Skeletal muscle tissue (tissue), 4 donors: ENCODE results near the gene TIGAR. TPM values are rescaled to one million over a fixed set of nuclear protein-coding genes. Genes with fewer than 3 reads are reported as not detected.
A peak's percentile ranks its signal among the peaks of the same experiment; 100 is the strongest.

ENCODE experiments used
- H3K27ac ChIP-seq: one replicate; pipeline ENCODE4 v1.7.0; 2013; ENCODE audit warnings: mild to moderate bottlenecking, low read depth, low read length, inconsistent platforms
- H3K27me3 ChIP-seq, 3 donors: one replicate each; pipeline ENCODE4 v1.7.0; 2013; ENCODE audit warnings: low read length in 3 of 3; ENCODE audit not compliant: control insufficient read depth in 3 of 3, insufficient read depth in 3 of 3
- H3K36me3 ChIP-seq, 3 donors: one replicate each; pipeline ENCODE4 v1.7.0; 2013; ENCODE audit warnings: low read length in 3 of 3; ENCODE audit not compliant: control insufficient read depth in 3 of 3, insufficient read depth in 3 of 3
- H3K4me1 ChIP-seq, 3 donors: one replicate each; pipeline ENCODE4 v1.7.0; 2013; ENCODE audit warnings: low read length in 3 of 3, mild to moderate bottlenecking in 3 of 3; ENCODE audit not compliant: control insufficient read depth in 3 of 3, insufficient read depth in 3 of 3
- H3K4me3 ChIP-seq, 3 donors: one replicate each; pipeline ENCODE4 v1.7.0; 2013; ENCODE audit warnings: low read length in 3 of 3
- H3K9ac ChIP-seq, 3 donors: one replicate each; pipeline ENCODE4 v1.7.0; 2013; ENCODE audit warnings: low read length in 3 of 3, mild to moderate bottlenecking in 3 of 3, moderate library complexity in 2 of 3, low read depth in 1 of 3
- H3K9me3 ChIP-seq, 3 donors: one replicate each; pipeline ENCODE4 v1.7.0; 2013; ENCODE audit warnings: low read length in 3 of 3; ENCODE audit not compliant: control insufficient read depth in 3 of 3
- total RNA-seq: library from RNA; depleted of rRNA; stranded (reverse); fragments of >200 nt; gene quantifications from one replicate; pipeline ENCODE4 v1.2.3, GENCODE V29; 2014
- donor health status: Osteomylitis.

The TIGAR gene
- total RNA-seq, 1 donor from 2014 or later: 3.1 TPM

DNA sequence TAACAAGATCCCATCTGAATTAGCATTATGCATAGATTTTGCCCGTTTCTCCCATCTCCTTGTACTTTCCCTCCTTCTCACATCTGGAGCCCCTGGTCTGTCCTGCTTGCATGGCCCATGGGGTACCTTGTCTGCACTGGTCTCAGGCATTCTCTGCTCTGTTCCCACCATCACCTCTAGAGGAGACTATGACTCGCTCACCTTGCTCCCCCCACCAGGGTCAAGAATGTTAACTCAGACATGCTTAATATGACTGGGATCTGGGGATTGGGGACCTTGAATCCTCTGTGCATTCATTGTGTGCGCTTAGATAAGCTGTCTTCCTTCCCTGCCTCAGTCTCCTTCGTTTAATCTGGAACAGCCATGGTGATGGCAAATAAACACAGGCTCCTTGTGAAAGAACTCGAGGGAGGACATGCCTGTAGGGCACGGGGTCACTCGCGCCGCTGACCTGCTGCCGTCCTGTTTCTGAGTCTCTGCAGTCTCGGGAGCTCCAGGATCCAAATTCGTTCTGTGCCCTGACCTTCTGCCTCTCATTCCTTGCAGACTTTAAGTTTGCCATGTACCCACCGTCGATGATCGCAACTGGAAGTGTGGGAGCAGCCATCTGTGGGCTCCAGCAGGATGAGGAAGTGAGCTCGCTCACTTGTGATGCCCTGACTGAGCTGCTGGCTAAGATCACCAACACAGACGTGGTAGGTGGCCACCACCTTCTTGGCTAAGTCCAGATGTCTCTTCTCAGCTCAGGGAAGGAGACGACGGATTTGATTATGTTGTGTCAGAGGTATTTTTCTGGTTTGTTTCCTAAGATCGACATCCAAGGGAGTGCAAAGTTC is 32.5 kb upstream of the TIGAR start:
- peaks cover 0 to 3% (median 0%) of the 10 kb centered on the region in 3 donors for H3K36me3 ChIP-seq
- no peak overlapping the region for H3K27ac ChIP-seq
- no peaks in the 10 kb centered on the region for H3K9me3 ChIP-seq
- H3K4me3 ChIP-seq: no peak overlapping the region
- peaks cover 0 to 57% (median 20%) of the 10 kb centered on the region in 3 donors for H3K27me3 ChIP-seq
- no peak overlapping the region for H3K9ac ChIP-seq
- peaks cover 0 to 9% (median 3%) of the 10 kb centered on the region in 3 donors for H3K4me1 ChIP-seq

DNA sequence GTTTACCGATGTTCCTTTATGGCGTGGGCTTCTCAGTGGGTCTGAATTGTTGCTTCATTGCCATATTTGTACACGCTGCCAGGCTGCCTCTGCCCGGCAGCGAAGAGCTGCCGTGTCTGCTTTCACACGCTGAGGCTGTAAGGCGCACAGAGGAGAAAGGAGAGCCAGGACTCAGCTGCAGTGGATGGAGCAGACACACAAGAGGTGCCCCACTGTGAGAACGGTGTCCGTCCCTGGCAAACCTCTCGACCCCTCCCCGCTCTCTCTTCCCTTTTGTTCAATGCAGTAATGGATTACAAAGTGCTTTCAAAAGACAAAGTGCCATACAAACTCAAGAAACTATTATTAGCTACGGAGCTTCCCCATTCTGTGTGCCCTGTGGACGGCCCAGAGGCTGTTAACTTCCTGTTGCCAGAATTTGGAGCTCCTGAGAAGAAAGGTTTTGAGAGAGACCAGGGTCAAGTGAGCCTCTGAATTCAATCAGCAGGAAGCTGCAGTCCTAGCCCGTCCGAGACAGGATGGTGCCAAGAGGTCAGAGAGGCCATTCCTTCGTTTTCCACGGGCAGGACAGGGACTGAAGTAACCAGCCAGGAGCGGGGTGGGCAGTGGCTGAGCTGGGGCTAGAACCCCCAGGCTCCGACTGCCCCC is 31.7 kb upstream of the TIGAR start:
- peaks cover 0 to 9% (median 3%) of the 10 kb centered on the region in 3 donors for H3K4me1 ChIP-seq
- peaks cover 0 to 3% (median 0%) of the 10 kb centered on the region in 3 donors for H3K36me3 ChIP-seq
- H3K27me3 ChIP-seq: peaks cover 0 to 52% (median 19%) of the 10 kb centered on the region in 3 donors
- no peak overlapping the region for H3K9ac ChIP-seq
- no peak overlapping the region for H3K27ac ChIP-seq
- H3K4me3 ChIP-seq: no peak overlapping the region
- H3K9me3 ChIP-seq: no peaks in the 10 kb centered on the region

DNA sequence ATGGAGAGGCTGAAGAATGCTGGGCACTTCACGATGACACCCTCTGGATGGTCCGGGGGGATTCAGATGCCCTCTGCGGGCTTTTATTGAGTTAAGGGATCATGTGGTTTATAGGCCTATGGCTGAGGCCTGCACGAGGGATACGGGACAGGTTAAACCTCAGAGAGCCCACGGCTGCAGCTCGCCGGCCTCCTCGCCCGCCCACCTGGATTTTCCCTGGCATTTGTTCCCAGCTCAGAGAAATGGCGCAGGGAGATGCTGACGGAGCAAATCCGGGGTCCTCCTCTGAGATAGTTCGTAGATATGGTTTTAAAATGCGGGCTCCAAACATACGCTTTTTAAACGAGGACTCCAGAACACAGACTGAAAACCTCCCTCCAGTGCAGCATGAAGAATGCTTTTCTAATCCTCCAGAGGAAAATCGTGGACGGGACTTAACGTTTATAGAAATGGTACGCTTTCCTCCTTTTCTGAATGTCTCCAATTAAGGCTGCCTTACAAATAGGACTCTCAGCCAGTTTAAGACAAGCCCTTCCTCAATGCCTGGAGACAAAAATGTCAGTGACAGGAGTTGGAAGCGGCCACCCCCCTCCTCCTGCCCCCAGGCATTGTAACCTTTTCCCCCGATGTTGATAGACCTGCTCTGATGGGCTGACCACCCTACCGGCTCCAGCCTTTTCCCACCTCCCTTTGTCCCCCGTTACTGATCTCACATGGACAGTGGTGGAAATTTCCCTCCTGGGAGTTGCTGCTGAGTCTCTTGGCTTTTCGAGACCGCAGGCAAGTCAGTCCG is 30.8 kb upstream of the TIGAR start:
- no peak overlapping the region for H3K27ac ChIP-seq
- H3K9me3 ChIP-seq: no peaks in the 10 kb centered on the region
- peaks cover 0 to 9% (median 3%) of the 10 kb centered on the region in 3 donors for H3K4me1 ChIP-seq
- no peak overlapping the region for H3K4me3 ChIP-seq
- peaks cover 0 to 3% (median 0%) of the 10 kb centered on the region in 3 donors for H3K36me3 ChIP-seq
- H3K27me3 ChIP-seq: peaks cover 0 to 52% (median 19%) of the 10 kb centered on the region in 3 donors
- no peak overlapping the region for H3K9ac ChIP-seq

DNA sequence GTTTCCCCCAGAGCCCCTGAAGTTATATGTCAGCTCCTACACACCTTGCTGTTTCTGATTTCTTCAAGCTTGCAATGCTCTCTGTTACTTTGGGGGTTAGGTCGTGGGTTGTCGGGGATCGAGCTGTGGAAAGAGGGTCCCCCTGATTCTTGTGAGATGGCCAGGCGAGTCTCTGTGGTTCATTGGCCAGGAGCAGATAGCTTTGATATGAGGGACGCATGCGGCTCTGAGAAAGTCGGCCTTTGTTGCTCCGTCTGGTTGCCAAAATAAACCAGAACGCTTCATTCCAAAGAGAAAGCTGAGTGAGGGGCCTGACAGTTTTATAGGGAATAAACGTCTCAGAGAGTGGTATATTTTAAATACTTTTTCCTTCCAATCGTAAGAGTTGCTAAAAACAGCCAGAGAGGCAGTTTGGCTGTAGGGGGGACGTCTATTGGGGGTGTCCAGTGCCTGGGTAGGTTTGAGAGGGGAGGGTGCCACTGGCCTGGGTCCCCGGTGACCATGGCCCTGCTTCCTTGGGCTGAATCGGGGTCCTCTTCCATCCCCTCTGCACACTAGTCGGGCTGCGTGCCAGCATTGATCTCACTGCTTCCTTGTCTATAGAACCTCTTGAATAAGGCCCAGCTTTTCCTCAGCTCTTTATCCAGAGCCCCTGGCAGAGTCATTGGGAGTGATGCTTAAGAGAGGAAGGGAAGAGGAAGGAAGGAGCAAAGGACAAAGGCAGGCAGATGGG is 28.5 kb upstream of the TIGAR start:
- H3K27ac ChIP-seq: no peak overlapping the region
- H3K36me3 ChIP-seq: peaks cover 0 to 3% (median 0%) of the 10 kb centered on the region in 3 donors
- no peaks in the 10 kb centered on the region for H3K9me3 ChIP-seq
- H3K4me1 ChIP-seq: peaks cover 0 to 8% (median 0%) of the 10 kb centered on the region in 3 donors
- H3K9ac ChIP-seq: no peak overlapping the region
- no peak overlapping the region for H3K4me3 ChIP-seq
- peaks cover 0 to 34% (median 13%) of the 10 kb centered on the region in 3 donors for H3K27me3 ChIP-seq

DNA sequence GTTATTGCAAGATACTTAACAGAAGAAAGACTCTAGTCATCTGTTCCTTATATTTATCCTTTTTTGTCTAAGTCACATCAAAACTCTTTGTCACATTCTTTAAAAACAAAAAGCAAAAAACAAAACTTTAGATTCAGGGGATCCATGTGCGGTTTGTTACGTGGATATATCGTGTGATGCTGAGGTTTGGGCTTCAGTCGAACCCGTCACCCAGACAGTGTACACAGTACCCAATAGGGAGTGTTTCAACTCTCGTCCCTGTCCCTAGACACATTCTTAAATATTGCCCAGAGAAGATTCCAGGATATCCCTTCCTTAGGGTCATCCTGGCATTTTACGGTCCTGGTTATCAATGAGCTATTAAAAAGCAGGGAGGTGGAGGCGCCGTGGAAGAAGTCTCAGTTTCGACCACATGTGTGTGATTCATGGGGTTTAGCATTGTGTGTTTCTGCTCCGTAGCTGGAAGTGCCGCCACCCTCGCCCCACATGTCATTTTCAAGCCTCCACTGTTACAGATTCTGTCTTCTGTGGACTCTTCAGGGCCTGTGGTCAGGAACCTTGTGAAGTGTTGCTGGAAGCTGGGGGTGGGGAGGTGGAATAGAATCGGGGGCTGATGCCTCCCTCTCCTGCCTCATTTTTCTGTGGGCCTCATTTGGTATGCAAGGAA is 27.6 kb upstream of the TIGAR start:
- Histone ChIP-seq H3K27me3 (peaks cover 0 to 27% (median 11%) of the 10 kb centered on the region in 3 donors), H3K9ac (peak overlapping the region in 1 of 3 donors; percentile 8), H3K27ac (no peak overlapping the region), H3K36me3 (peaks cover 0 to 2% (median 0%) of the 10 kb centered on the region in 3 donors), H3K9me3 (no peaks in the 10 kb centered on the region), H3K4me1 (peaks cover 0 to 4% (median 0%) of the 10 kb centered on the region in 3 donors), H3K4me3 (no peak overlapping the region)

DNA sequence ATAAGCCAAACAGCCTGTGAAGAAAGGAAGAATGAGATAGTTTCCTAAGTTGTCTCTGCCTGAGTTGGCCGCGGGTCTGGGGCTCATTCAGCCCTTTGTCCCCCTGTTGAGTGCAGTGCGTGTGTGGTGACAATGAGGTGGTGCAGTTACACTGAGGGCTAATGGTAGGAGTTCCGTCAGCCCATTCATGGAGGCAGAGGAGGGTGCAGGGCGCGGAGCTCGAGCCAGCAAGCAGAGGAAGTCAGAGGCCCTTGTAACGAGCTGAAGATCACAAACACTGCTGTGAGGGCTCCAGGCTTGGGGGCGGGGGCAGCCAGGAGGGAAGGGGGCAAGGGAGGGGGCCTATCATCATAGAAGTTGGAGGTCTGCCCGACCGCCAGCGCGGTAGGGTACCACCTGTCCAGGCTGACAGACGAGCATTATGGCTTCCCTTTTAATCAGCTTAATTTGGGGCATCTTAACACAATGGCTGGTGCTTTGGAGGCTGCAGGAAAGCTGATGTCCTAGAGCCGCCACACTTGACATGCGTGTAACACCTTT is 27.0 kb upstream of the TIGAR start:
- H3K27ac ChIP-seq: no peak overlapping the region
- H3K4me1 ChIP-seq: no peaks in the 10 kb centered on the region
- H3K9me3 ChIP-seq: no peaks in the 10 kb centered on the region
- H3K27me3 ChIP-seq: peaks cover 0 to 23% (median 6%) of the 10 kb centered on the region in 3 donors
- H3K36me3 ChIP-seq: no peaks in the 10 kb centered on the region
- no peak overlapping the region for H3K4me3 ChIP-seq
- H3K9ac ChIP-seq: peak overlapping the region in 1 of 3 donors; percentile 8

DNA sequence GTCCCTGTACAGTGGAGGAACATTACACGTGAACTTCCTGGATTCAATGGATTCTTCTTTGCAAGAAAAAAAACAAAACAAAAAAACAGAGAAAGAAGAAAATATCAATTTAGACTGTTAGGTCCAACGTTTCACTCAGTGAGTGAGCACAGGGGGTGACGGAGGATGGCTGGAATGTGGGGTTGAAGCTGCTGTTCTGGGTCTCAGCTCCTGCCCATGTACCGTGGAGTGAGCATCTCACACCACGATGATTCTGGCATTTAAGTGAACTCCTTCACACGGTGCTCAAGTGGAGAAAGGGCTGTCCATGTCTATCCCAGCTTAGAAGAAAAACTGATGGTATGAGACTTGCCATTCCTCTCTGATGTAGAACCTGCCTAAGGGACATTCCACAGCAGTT is 24.3 kb upstream of the TIGAR start:
- Histone ChIP-seq H3K4me1 (no peaks in the 10 kb centered on the region), H3K36me3 (no peaks in the 10 kb centered on the region), H3K9me3 (no peaks in the 10 kb centered on the region), H3K4me3 (no peak overlapping the region), H3K9ac (no peak overlapping the region), H3K27me3 (peaks cover 0 to 7% (median 0%) of the 10 kb centered on the region in 3 donors), H3K27ac (no peak overlapping the region)

DNA sequence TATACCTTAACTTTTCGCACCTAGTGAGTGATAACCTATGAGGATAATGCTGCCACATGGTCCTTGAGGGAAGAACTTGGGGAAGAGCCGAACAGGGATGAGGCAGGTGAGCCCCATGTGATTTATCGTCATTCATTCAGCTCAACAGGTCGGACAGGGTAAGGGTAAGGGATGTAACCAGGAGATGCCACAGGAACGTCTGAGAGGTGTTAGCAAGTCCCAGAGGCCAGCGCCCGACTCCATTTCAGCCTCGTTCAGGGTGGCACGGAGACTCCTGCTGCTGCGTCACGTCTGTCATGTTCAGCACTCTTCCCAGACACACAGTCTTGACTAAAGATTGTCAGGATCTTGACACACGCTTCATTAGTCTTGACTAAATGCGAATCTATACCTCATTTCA is 23.4 kb upstream of the TIGAR start:
- Histone ChIP-seq H3K9me3 (no peaks in the 10 kb centered on the region), H3K36me3 (peaks cover 0 to 2% (median 0%) of the 10 kb centered on the region in 3 donors), H3K9ac (no peak overlapping the region), H3K4me1 (no peaks in the 10 kb centered on the region), H3K4me3 (no peak overlapping the region), H3K27ac (no peak overlapping the region), H3K27me3 (peaks cover 0 to 6% (median 0%) of the 10 kb centered on the region in 3 donors)
